Measurements from ENCODE around the gene ILF2. TPM values are rescaled to one million over a fixed set of nuclear protein-coding genes. Genes with fewer than 3 reads are reported as not detected.

Gene ILF2
- total and polyA plus RNA-seq, 4 donors, result 46.7 to 133 (median 111) TPM

- WGBS, 2 donors, result 65 to 73% methylated on average over 3 of the region's 3 CpGs
- Histone ChIP-seq H3K4me3 (no peak overlapping the region), H3K4me1 (ENCODE audit: control insufficient read depth in 5 of 5, insufficient read depth in 5 of 5, low read length in 5 of 5) (peaks cover 0 to 5% (median 0%) of the 10 kb centered on the region in 5 donors), H3K27me3 (ENCODE audit: control insufficient read depth in 3 of 3, insufficient read depth in 3 of 3, low read length in 2 of 3) (no peaks in the 10 kb centered on the region), H3K9me3 (ENCODE audit: control insufficient read depth in 4 of 4, insufficient read depth in 3 of 4, low read length in 3 of 4) (no peaks in the 10 kb centered on the region), H3K27ac (ENCODE audit: low read depth in 1 of 2, low read length in 1 of 2) (no peak overlapping the region), H3K9ac (ENCODE audit: insufficient read depth in 1 of 2, low read length in 2 of 2) (no peak overlapping the region), H3K36me3 (ENCODE audit: control insufficient read depth in 4 of 4, insufficient read depth in 4 of 4, low read length in 4 of 4) (peaks cover 10 to 17% (median 13%) of the 10 kb centered on the region in 4 donors)
- no peak for ATAC-seq (ENCODE audit: insufficient read depth, low FRiP score)
- no peak for TF ChIP-seq CTCF (IDR thresholded peaks at IDR 0.05; ENCODE audit: control extremely low read depth, extremely low read depth)
- DNase-seq, result no peak
Measured at GRCh38 chr1:153649137-153649862, 21.5 kb downstream of the ILF2 start.

- Histone ChIP-seq H3K9ac (ENCODE audit: insufficient read depth in 1 of 2, low read length in 2 of 2) (no peak overlapping the region), H3K36me3 (ENCODE audit: control insufficient read depth in 4 of 4, insufficient read depth in 4 of 4, low read length in 4 of 4) (peaks cover 14 to 25% (median 21%) of the 10 kb centered on the region in 4 donors), H3K27me3 (ENCODE audit: control insufficient read depth in 3 of 3, insufficient read depth in 3 of 3, low read length in 2 of 3) (no peaks in the 10 kb centered on the region), H3K4me1 (ENCODE audit: control insufficient read depth in 5 of 5, insufficient read depth in 5 of 5, low read length in 5 of 5) (peaks cover 0 to 5% (median 0%) of the 10 kb centered on the region in 5 donors), H3K4me3 (no peak overlapping the region), H3K9me3 (ENCODE audit: control insufficient read depth in 4 of 4, insufficient read depth in 3 of 4, low read length in 3 of 4) (no peaks in the 10 kb centered on the region), H3K27ac (ENCODE audit: low read depth in 1 of 2, low read length in 1 of 2) (no peak overlapping the region)
- no peak for ATAC-seq (ENCODE audit: insufficient read depth, low FRiP score)
- no peak for DNase-seq
- no peak for TF ChIP-seq CTCF (IDR thresholded peaks at IDR 0.05; ENCODE audit: control extremely low read depth, extremely low read depth)
- 91% methylated on average over 10 of the region's 10 CpGs for WGBS, 2 donors
Measured at GRCh38 chr1:153648000-153648643, 22.7 kb downstream of the ILF2 start.

- Histone ChIP-seq H3K4me1 (ENCODE audit: control insufficient read depth in 5 of 5, insufficient read depth in 5 of 5, low read length in 5 of 5) (peaks cover 0 to 5% (median 0%) of the 10 kb centered on the region in 5 donors), H3K36me3 (ENCODE audit: control insufficient read depth in 4 of 4, insufficient read depth in 4 of 4, low read length in 4 of 4) (peaks cover 22 to 33% (median 23%) of the 10 kb centered on the region in 4 donors), H3K9ac (ENCODE audit: insufficient read depth in 1 of 2, low read length in 2 of 2) (no peak overlapping the region), H3K27ac (ENCODE audit: low read depth in 1 of 2, low read length in 1 of 2) (peak overlapping the region in 1 of 2 donors; percentile 13), H3K27me3 (ENCODE audit: control insufficient read depth in 3 of 3, insufficient read depth in 3 of 3, low read length in 2 of 3) (no peaks in the 10 kb centered on the region), H3K4me3 (no peak overlapping the region), H3K9me3 (ENCODE audit: control insufficient read depth in 4 of 4, insufficient read depth in 3 of 4, low read length in 3 of 4) (no peaks in the 10 kb centered on the region)
- ATAC-seq (ENCODE audit: insufficient read depth, low FRiP score) (no peak), DNase-seq (peak in 1 of 3 donors; percentile 23)
- 69 to 73% methylated on average over 2 of the region's 2 CpGs for WGBS, 2 donors
- no peak for TF ChIP-seq CTCF (IDR thresholded peaks at IDR 0.05; ENCODE audit: control extremely low read depth, extremely low read depth)
Measured at GRCh38 chr1:153647346-153647714, 23.5 kb downstream of the ILF2 start.
